Suppressor macrophage treated with lipopolysaccharide for 1 hour (primary cell): ENCODE data around the gene KRT4.

Source experiments
- DNase-seq, 3 donors: peaks; one replicate each; pipeline ENCODE4 v3.0.0-alpha.2; 2020 to 2022

The KRT4 gene

GRCh38 chr12:52836491-52837412 lies 22.8 kb upstream of the KRT4 start:
- DNase-seq = no peak

- DNase-seq = peak; percentile 88 to 90 (median 89)
These were observed 22.1 kb upstream of the KRT4 start for GRCh38 chr12:52836042-52836466.

GRCh38 chr12:52835271-52836041 lies 21.5 kb upstream of the KRT4 start:
- no peak for DNase-seq

GRCh38 chr12:52834727-52835001 lies 20.7 kb upstream of the KRT4 start:
- DNase-seq = no peak

GRCh38 chr12:52833922-52834726 lies 20.2 kb upstream of the KRT4 start, which contains the start of gene KRT79:
Gene KRT79 (minus strand): TSS chr12:52834311. CDS start chr12:52834260, 51 bp downstream.
- no peak for DNase-seq

GRCh38 chr12:52832985-52833905 lies 19.3 kb upstream of the KRT4 start:
- DNase-seq = peak; percentile 47 to 52 (median 48)

- no peak for DNase-seq
These were observed 18.5 kb upstream of the KRT4 start for GRCh38 chr12:52832451-52832850.

GRCh38 chr12:52831251-52831650 lies 17.3 kb upstream of the KRT4 start:
- no peak for DNase-seq

- no peak for DNase-seq
These were observed 16.3 kb upstream of the KRT4 start for GRCh38 chr12:52829986-52830770.

- peak; percentile 69 to 87 (median 79) for DNase-seq
These were observed 14.7 kb upstream of the KRT4 start for GRCh38 chr12:52828591-52829021.

- DNase-seq = no peak
These were observed 14.2 kb upstream of the KRT4 start for GRCh38 chr12:52828156-52828555.

- peak in 1 of 3 donors; percentile 31 for DNase-seq
These were observed 13.7 kb upstream of the KRT4 start for GRCh38 chr12:52827499-52828090.

- no peak for DNase-seq
These were observed 12.9 kb upstream of the KRT4 start for GRCh38 chr12:52826611-52827498.

- DNase-seq = no peak
These were observed 12.0 kb upstream of the KRT4 start for GRCh38 chr12:52825961-52826360.

GRCh38 chr12:52824741-52825410 lies 11.0 kb upstream of the KRT4 start:
- DNase-seq = no peak

- DNase-seq = no peak
These were observed 10.0 kb upstream of the KRT4 start for GRCh38 chr12:52823761-52824450.

GRCh38 chr12:52822771-52823510 lies 9.0 kb upstream of the KRT4 start:
- DNase-seq = no peak
